ENCODE results near the gene GPC6.

GPC6 gene

DNA sequence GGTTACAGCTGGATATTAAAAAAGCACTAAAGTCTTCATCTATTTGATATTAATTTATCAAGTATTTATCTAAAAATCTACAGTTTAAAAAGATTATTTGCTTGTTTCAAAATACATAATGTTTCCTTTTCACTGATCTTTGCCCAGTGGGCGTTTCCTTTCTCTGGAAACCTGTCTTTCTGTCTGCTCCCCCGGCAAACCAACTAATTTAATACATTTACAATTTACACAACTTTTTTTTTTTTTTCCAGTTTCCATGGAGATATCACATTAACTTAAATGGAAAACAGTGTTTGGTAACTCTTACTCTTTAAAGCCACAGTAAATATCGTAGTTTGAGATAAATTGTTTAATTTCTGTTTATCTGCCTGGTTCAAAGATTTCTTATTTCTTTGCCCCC is 5.3 kb downstream of the GPC6 start:
- no peak for DNase-seq

DNA sequence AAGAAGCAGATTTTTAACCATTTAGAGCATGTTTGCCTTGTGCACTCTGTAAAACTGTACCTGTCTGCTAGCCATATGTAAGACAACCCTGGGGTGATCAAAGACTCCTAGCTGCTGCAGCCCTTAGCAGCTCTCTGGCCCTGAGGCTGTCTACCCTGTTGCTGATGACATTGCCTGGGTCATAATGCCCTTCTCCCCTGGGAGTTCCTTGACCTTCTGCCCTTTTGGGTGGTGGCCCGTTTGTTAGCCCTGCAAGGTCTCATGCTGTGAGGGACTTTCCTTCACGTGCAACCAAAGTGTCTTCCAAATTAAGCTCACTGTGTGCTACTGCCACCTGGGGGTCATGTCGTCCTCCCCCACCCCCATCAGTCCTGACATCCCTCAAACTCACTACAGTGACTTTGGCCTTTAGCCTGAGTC is 7.4 kb downstream of the GPC6 start:
- DNase-seq = no peak

DNA sequence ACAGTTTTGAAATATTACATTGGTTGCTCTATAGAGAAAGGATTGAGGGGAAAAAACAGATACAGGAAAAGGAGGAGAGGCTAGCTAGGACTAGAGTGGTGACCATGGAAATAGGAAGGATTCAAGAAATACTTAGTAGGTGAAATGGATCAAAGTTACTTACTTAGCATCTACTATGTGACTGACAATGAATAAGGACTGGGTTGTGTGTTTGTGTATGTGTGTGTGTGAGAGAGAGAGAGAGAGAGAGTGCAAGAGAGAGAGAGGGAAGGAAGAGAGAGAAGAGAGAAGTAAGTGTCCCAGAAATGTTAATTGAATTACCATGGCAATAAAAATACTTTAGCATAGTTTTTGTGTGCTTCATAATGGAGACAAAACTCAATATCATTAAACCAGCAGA is 7.9 kb downstream of the GPC6 start:
- DNase-seq = no peak

DNA sequence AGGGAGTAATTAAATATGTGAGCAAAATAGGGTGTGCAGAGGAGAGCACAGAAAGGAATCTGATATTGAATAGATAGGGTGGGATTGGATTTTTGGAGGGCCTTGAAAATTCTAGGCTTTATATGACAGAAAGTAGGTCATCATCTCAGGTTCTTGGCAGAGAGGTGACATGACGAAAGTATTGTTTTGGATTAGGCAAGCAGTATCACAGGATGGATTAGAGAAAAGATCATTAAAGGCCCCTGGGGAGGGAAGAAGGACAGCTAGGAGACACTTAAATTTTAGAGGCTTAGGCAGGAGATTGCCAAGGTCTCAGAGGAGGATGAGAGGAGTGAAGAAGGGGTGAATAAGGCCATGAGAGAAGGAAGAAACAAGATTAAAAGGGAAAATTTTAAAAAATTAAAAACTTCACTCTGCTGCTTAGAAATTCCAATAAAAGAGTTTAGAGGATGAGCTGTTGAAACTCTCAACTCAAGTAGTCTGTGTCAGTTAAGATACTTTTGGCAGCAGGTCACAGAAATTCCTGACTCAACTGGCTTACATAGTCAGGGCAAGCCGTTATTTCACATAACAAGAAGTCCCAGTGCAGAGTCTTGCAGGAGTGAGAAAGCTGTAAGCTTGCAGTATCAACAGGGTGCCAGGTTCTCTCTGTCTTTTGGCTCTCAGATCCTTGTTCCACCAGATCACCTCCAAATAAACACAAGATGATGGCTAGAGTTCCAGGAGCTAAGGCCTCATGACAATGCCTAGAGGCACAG is 8.8 kb downstream of the GPC6 start:
- no peak for DNase-seq

DNA sequence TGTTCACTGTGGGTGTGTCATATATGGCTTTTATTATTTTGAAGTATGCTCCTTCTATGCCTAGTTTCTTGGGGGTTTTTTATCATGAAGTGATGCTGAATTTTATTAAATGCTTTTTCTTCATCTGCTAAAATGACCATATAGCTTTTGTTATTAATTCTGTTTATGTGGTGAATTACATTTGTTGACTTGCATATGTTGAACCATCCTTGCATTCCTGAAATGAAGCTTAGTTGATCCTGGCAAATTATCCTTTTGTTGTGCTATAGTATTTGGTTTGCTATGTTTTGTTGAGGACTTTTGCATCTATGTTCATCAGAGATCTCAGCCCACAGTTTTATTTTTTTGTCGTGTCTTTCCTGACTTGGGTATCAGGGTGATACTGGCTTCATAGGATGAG is 12.1 kb downstream of the GPC6 start:
- DNase-seq = no peak

DNA sequence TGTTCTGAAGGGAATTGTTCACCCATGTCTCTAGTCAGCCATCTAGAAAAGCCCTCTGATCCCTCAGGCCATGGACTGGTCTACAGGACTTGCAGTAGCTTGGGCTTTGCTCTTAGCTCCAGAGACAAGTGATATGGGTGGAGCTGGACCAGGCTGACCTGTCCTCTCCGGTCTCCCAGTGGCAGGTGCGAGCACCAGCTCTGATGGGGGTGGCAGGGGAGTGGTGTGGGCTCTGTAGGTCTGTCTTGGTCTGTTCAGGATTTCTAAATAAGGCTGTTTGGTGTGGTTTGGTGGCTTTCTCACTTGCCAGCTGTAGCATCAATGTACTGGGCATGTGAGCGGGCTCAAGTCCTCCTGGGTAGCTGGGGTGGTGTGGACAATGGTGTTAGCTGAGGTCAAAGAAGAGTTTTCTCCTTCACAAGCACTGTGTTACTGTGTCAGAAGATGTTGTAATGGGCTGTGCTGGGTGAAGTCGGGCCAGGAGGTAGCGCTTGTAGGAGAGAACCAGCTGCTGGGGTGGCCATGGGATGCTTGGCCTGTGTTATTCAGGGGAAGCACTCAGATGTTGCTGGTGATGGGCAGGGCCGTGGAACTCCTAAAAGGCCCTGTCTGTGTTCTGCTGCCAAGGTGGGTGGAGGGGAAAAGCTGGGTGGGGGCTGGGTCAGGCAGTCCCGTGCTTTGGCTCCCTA is 16.9 kb downstream of the GPC6 start:
- no peak for DNase-seq

DNA sequence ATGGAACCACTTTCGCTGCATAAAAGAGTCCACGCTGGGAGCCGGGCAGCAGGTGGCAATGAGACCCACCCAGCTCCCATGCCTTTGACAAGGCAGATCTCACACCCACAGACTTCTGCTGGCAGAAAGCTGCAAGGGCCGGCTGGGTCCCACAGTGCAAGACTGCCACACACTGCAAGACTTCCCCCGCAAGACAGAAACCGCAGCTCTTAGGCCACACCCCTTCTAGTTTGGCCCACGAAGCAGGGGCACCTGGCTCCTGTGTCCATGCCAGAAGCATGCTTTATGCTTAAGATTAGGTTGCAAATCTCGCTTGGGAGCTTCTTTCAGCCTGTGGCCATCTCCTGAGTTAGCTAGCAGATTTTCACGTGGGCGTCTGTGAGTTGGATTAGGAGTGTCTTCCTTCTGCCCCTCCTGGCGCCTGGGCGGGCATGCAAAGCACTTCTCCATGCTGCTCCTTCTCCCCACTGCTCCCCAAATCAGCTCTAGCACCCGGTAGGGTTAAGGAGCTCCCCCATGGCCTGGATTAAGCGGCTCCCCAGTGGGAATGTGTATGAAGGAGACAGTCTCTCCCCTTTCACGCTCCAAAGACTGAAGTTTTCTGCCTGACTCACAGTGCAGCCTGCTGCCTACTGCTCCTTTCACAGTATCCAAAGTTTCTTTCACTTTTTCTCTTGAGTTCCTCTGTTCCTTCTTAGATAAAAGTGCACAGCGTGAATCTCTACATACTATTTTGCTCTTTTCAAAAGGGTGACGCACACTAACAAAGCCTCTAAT is 17.7 kb downstream of the GPC6 start:
- no peak for DNase-seq

DNA sequence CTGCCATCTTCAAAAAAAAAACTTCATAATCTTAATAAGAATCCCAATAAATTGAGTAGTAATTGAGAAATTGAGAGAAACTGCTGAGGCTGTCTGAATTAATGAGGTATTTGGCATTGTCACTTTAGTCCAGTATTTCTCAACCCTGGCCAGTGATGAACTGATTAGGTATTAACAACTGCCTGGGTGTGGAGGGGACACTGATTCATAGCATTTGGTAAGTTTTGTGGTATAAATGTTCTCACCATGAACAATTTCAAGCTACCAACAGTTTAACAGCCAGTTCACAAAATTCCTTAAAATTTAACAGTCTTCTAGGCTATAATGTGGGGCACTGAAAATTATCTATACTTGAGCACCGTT is 18.3 kb downstream of the GPC6 start:
- no peak for DNase-seq

DNA sequence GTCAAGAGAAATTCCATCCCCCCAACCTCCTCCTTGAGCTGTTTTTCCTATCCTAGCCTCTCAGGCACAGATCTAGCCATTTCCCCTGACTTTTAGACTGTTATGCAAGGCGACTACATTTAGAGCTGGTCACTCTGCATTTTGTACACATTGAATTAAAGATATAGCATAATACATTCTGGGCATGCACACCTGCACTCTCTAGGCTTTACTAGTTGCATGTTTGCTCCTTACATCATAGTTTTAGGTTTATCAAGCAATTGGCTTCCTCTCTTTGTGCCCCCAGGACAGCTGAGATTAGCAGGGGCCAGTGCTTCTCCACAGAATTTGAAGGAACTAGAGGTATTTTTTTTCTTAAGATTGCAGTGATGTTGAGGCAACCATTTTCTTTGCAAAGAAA is 19.5 kb downstream of the GPC6 start:
- DNase-seq = no peak

DNA sequence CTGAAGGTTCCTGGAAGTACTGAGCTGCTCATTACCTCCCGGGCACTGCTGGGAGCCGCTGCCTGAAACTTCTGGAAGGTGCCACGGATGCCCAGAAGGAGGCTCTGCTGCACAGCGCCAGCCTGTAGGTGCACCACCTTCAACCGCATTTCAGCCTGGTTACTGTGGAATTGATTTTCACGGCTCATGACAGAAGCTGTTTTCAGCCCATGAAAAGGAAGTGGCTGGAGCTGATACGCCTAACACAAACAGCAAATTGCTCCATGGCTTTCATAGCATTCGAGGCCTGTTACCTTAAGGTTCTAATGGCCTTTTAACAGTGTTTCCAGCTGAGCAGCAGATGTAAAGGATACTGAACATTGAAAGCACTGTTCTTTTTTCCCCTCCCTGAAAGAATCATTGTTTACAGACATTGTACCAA is 22.0 kb downstream of the GPC6 start:
- peak; percentile 61 for DNase-seq

DNA sequence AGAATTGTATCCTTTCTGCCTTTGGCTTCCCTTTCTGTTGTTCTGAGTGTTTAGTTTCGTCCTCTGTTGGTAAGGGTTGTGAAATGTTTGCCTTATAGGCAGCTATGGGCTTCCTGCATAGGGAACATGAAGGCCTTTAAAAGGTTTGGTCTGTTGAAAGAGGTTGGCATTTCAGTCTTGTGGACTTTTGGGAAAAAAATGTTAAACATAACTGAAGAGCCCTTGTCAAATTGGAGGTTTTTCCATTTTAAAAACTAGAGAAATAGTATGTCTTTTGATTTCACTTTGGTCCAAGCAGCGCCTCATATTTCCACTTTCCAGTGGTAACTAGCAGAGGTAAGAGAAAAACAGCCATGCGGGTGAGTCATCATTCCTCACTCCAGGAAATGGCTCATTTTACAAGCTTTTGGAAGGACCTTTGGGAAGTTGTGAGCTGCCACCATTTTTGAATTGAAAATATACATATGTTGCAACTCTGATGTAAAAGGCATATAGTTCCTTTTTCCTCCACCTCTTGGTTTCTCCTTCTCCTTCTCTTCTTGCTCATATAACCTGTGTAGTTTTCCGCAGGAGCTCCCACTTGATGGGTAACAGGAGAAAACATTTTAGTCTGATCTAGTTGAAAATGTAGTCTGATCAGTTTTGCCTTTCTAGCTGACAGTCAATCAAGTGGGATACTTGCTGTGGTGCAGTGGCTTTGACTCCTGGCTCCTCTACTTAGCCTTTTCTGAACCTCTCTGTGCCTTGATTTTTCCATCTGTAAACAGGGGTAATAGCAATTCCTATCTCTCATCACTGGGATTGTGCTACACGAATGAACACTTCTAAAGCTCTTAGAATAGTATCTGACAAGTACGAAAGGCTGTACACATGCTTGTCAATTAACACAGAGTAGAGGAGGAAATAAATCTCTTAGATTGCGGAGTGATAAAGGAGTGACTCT is 23.0 kb downstream of the GPC6 start:
- no peak for DNase-seq

DNA sequence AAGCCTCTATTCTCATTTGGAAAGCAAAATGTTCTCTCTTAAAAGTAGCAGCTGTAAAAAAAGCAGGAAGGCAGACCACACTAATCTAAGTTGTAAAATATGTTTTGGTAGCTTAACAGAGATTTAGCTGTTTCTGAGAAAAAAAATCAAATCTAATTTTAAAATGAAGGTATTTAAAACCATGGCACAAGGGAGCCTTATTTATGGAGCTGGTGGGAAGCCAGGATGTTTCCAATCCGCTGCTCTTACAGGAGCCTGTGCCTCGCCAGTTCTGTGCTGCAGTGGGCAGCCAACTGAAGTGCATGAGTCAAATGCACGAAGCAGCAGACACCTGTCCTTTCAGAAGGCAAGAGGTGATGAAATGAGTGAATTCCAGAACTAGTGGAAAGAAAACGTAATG is 28.2 kb downstream of the GPC6 start:
- no peak for DNase-seq

DNA sequence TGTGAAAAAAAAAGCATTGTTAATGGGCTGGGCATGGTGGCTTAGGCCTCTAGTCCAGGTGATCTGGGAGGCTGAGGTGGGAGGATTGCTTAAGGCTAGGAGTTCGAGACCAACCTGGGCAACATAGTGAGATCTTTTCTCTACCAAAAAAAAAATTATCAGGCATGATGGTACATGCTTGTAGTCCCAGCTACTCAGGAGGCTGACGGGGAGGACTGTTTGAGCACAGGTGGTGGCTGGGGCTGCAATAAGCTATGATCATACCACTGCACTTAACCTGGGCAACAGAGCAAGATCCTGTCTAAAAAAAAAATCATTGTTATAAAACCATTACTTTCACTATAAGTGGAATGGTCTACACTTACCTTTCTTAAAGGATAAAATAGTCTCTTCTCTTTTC is 30.4 kb downstream of the GPC6 start:
- no peak for DNase-seq

DNA sequence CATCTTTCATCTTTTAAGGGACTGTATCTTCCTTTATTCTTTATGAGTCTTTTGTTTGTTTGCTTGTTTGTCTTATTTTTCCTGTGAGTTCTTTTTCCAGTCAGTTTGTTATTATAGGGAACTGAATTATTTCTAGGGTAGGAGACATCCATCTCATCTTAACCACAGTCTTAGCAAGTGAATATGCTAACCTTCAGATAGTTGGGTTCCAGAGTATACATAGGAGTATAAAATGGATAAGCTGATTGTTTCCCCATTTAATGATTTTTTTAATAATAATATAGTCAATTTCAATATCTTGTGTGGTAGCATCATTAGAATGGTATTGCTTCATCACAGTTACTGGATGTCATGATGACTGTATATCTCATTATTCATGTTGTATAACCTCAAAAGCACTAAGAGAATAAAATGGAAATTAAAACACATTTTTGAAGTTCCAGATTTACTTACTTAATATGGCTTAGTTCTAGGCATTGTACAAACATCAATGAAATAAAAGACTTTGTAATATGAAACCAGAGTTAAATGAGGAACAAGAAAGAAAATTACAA is 33.0 kb downstream of the GPC6 start:
- no peak for DNase-seq

DNA sequence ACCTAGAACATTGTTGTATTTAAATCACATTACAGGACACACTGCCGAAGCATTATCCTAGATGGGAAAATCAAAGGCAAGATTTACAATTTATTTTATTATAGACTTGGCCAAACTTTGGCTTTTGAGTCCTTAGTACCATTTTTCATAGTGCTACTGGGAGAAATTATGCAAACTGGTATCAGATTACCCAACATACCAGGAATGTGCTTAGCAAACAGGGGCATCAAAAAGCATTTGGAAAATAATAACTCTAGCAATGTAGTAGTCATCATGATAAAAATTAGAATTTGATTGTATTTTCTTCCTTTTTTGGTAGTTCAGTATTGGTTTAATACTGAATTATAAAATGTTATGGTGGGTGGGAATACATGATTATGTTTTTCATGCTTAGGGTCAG is 34.0 kb downstream of the GPC6 start:
- DNase-seq = no peak

DNA sequence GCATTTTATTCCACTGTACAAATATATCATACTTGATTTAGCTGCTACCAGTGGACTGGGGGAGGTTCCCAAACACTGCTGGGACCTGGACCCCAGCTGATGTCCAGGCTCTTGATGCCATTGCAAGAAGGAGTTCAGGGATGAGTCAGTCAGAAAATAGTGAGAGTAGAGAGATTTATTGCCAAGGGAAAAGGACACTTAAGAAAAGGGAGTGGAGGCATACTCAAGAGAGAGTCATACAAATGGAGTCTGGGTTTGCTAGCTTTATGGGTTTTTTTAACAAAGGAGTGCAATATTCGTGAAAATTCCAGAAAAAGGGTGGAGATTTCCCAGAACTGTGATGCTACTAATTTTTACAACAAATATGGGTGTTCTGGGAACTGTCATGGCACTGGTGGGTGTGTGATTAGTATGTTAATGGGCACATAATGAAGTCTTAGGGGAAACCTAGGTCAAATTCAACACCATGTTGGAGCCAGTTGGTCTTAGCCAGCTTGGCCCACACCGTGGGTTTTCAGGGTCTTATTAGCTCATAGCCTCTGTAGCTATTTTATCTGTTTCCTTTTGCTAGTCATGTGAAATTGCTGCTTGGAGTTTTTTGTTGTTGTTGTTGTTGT is 36.2 kb downstream of the GPC6 start:
- DNase-seq = no peak

DNA sequence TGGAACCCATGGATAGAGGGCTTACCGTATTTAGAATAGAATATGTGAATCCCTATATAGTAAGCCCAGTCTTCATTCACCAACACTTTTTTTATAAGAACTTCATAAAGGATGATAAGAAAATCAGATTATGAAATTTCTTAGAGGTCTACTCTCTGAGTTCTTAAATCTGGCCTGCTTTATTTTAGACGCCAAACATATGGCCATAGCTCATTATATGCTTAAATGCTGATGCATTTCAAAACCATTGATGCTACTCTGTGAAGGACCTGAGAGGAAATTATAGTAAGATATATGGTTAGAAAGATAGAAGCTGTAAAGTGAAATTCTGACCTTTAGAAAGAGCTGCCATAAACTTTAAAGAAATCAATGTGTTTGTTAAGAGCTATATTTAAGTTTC is 38.3 kb downstream of the GPC6 start:
- DNase-seq = no peak

DNA sequence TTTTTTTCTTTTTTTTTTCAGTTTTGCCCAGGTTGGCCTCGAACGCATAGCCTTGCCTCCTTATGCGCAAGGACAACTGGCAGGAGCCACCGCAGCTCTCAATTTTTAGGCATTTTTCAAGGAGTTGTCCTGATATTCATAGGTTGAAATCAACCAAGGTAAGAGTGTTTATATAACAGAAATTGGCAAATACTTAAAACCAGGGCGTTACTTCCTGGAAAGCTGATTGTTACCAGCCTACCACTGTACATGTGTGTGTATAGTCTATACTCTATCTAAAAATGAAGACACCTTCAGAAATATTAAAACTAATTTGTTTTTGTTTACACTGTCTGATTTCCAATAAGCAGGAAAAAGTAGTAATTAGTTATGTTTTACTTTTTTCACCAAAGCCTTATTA is 39.2 kb downstream of the GPC6 start:
- DNase-seq = no peak

DNA sequence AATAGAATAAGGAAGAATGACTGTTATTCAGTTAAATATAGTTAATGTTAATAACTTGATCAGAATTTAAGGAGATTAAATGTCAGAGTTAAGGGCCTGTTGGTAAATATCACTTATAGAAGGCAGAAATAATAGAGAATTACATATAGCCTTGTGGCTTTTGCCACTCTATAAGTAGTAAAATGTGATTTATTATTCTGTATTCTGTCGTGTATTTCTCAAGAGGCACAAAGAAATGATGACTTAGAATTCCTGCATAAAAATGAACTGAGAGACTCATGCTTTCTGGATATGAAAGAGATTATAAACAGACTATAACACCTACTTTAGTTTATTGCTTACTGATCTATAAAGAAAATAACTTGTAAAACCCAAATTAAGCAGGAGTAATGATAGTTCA is 40.1 kb downstream of the GPC6 start:
- no peak for DNase-seq

DNA sequence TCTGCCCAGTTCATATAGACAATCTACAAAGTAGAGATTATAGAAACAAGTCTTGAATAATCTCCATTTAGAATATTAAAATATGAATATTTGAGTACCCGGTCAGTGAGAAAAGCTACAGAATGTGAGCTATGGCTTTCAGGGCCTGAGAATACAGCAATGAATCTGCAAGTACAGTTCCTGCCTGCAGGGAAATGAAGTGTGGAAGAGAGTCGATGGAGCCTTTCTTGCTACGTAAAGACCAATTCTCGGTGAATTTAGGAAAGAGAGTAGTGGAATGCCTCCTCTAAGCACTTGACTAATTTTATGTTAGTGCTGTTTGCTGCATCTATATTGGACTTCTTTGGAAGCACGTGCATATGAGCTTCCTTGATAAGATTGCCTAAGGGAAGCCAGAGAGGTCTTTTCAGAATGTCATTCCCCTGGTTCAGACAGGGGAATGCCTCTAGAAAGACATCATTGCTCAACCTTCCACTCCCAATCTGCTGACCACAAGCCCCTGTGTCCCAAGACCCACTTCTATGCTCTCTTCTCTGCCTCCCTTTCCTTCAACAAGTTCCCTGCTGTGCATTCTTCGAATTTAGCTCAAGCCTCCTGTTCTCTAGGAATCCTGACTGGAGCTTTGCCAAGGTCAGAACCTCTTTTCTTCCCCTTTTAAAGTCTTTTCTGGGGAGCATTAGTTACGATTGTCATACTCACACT is 41.9 kb downstream of the GPC6 start:
- no peak for DNase-seq
